Measurements from ENCODE around the gene ENG.

The ENG gene

DNA sequence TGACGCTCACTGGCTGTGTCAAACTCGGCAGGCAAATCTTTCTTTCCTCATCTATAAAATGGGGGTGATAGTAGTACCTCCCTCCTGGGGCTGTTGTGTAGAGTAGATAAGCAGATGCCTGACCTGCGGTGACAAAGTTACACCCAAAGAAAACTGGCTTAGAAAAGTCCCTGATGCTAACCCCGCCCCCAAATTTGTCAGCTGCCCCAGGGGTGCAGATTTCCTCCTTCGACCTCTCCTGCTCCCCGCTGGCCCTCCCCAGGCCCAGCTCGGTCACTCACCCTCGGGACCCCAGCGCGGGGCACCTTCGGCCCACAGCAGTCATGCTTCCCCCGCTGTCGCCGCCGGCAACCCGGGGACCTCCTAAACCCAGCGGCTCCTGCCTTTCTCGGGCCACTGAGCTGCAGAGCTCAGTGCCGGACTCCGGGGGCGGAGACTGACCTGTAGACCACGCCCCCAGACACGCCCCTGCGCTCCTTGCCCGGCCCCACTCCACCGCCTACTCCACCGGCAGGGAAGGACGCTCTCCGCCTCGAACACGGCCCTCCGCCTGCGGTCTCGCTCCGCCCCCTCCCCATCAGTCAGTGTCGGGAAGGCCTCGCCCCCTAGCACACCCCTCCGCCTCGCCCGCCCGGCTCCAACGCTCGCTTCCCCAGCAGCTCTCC is 83.4 kb downstream of the ENG start:
- DNase-seq: peak; percentile 96

DNA sequence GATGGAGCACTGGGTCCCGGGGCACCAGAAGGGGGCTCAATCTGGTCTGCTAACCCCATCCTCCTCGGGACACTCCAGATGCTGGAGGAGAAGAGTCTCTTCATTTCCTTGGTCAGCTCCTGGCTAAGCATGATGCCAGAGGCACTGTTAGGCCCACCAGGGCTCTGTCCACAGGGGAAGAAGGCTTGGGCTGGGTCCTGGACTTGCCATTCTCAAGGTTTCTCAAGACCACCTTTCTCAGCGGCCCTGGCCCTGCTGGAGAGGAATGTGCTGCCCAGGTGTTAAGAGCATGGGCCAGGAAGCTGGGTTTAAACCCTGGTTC is 83.9 kb downstream of the ENG start:
- DNase-seq: no peak

DNA sequence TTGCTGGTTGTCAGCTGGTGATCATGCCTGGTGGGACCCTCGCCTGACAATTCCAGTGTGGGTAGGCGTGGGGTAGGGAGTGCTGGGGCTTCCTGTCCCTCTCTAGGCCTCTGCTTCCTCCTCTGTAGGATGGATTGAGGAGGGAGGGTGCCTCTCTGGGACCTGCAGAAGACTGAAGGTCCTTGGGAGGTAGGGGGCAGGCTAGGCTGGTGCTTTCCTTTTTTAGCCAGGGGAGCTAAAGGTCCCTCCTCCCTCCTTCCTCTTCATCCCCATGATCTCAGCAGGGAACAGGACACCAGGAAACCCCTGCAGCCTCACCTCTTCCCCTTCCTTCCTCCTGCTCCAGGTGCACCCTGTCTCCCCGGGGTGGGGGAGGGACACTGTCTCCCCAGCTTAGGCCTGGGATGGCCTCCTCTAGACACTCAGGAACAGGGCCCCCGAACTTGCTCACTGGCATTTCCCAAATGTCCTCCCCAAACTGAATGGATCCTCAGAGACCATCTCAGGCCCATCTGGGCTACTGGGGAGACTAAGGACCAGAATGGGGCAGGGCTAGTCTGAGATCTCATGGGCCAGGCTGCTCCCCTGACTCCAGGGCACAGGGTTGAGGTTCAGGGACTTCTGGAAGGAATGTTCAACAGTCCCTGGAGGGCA is 84.4 kb downstream of the ENG start:
- DNase-seq: no peak

DNA sequence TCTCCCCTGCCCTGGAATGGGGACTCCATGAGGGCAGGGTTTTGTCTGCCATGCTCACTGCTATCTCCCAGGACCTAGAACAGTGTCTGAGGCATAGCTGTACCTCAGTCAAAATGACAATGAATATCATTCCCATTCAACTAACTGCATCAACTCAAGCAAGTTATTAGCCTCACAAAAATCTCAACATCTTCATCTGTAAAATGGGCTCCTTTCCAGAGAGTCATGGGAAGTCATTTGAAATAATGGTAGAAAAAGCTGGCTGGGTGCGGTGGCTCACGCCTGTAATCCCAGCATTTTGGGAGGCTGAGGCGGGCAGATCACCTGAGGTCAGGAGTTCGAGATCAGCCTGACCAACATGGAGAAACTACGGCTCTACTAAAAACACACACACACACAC is 85.4 kb downstream of the ENG start:
- DNase-seq: no peak

DNA sequence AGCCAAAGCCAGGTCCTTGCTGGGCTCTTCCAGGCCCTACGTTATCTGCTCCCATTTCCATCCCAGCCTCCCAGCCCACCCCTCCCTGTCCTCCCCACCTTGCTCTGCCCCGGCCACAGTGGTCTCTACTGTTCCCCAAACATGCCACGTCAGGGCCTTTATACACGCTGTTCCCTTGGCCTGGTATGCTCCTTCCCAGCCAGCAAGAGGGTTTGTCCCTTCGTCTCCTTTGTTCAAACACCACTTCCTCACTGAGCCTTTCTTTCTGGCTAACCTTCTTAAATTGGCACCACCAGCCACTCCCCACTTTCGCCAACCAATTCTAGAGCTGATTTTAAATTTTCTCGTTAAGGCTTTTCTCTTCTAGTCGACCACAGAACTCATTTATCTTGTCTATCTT is 85.8 kb downstream of the ENG start:
- no peak for DNase-seq

DNA sequence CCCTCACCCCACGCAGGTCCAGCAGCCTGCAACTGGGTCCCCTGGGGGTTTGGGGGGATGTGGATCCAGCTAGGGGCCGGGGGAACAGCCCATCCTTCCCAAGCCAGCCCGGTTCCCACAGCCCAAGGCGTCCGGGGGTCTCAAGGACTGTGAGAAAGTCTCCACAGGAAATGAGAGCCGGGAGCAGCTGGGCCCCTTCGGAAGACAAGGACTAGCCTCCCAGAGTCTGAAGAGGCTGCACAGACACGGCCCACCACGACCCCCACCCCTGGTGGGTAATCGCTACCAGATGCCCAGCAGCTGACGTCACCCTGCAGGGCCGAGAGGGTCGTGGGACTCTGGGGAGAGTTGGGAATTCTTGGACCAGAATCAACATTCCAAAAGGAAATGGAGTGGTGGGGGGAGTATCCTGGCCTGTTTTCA is 86.5 kb downstream of the ENG start:
- no peak for DNase-seq

DNA sequence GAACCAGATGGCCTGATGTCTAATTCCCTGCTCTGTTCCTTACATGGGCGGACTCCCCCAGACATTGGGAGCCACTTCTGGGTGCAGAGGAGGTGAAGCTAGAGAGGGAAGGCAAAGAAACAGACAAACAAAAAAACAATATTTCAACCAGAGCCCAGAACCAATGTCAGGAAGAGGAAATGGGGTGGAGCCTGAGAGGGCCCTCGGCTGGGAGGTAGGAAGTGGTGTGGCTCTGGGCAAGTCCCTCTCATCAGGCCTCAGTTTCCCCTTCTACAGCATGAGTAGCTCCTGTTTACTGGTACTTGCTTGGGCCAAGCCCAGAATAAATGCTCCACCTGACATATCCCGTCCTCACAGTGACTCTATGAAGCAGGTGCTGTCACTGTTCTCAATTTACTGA is 87.0 kb downstream of the ENG start:
- no peak for DNase-seq

DNA sequence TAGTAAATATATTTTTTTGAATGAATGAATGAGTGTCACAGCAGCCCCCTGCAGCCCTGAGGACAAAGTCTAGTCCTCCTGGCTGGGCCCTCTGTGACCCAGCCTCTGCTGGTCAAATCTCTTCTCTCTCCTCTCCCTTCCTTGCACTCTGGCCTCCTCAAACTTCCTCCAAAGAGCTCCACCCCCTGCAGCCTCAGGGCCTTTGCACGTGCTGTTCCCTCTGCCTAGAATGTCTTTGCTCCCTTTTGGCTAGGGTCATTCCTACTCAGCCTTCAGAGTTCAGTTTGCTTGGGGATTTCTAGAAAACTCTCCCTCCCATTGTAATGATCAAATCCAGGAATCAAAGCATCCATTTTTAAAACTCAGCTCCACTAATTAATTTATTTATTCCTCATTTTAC is 89.0 kb downstream of the ENG start:
- no peak for DNase-seq
